ENCODE results near the gene HOXA1. TPM values are rescaled to one million over a fixed set of nuclear protein-coding genes. Genes with fewer than 3 reads are reported as not detected.

HOXA1 gene
- polyA plus RNA-seq (2013, experiment 1 of 2; ENCODE audit: insufficient read length): 2.1 TPM
- 2.3 TPM for polyA plus RNA-seq (2013, experiment 2 of 2; ENCODE audit: insufficient read length)

DNA sequence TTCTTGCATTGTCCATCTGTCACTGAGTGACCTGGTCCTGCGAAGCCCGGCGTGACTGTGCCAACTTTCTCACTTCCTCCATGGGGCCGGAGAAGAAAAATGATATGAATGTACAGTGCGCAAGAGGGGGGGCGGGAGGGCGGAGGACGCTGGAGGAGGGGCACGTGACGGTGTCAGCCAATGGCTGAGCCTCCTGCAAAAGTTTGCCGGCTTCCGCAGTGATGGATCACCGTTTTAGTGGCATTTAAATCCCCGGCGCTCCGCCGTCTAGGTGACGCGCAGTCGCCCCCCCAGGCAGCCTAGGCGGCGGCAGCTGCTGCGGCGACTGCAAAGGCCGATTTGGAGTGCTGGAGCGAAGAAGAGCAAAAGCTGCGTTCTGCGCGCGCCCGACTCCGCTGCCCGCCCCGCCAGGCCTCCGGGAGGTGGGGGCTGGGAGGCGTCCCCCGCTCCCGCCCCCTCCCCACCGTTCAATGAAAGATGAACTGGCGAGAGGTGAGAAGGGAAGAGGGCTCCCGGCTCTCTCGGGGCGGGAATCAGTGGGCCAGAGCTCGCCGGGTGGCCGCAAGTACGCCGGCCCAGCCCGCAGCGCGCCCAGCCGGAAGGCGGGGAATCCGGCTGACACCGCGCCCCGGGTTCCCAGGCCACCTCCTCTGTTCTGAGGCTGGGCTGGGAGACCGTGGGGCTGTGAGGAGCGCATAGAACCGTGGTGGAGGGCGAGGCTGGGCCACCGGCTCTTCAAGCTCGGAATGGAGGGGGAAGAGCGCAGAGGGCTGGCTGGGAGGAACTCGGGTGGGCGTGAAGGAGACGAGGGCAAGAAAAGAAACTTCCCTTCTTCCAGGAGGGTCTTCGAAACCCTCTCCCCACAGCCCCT lies at the start of gene HOXA1:
TSS of gene HOXA1 (minus strand) at position 104 of the 871 bp plus-strand sequence. CDS start at position 16, 88 bp downstream.
- DNase-seq: peak; percentile 95

GRCh38 chr7:27145165-27145913 lies 49.5 kb upstream of the HOXA1 start:
- no peak for DNase-seq

- no peak for DNase-seq
Measured at GRCh38 chr7:27144781-27145164, 49.0 kb upstream of the HOXA1 start.

GRCh38 chr7:27143950-27144780 lies 48.4 kb upstream of the HOXA1 start:
- no peak for DNase-seq

- DNase-seq: peak; percentile 91
Measured at GRCh38 chr7:27143023-27143949, 47.5 kb upstream of the HOXA1 start, which contains the start of gene HOXA5. Gene HOXA5, minus strand, starts transcription at chr7:27143681. Its CDS starts 74 bp downstream, at chr7:27143607.

DNA sequence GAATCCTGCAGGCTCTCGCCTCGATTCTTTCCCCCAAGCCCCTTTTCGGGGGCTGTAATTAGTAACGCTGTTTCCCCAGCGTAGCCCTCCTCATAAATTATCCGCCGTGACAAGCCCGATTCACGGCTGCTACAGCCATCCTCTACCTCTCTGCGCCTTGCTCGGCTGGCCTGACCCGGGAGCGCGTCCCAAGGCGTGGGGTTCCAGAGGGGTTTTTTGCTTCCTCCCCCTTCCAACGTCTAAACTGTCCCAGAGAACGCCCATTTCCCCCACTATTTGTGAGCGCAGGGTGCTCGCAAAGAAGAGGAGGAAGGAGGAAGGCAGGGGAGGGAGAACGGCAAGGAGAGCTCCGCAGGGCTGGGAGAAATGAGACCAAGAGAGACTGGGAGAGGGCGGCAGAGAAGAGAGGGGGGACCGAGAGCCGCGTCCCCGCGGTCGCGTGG lies 46.8 kb upstream of the HOXA1 start:
- DNase-seq: no peak

- DNase-seq: no peak
Measured at GRCh38 chr7:27141923-27142579, 46.3 kb upstream of the HOXA1 start.

DNA sequence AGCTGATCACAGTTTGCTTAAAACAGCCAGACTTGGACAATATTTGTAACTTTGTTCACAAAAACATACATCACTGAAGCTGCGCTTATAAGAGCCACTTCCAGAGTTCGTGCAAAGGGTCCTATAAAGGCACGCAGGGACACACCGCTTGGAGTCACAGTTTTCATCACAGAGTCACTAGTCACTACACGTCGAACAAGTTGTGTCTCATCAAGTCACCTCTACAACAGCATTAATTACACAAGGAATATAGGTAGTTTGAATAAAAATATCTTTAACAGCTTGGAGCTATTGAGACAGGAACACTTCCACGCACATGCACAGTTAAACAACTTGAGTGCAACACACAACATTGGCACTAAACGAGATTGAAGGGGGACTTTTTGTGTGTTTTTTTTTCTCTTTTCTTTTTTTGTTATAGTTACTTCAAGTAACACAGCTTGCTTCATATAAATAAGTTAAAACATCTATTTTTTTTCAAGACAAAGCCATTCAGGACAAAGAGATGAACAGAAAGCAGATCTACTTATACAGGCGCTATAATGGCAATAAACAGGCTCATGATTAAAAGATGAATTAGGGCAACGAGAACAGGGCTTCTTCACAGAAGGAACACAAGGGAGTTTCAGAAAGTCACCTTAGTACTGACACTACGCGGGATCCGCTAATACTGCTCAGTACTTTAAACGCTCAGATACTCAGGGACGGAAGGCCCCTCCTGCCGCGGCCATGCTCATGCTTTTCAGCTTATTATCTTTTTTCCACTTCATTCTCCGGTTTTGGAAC lies 45.5 kb upstream of the HOXA1 start:
- DNase-seq: no peak

DNA sequence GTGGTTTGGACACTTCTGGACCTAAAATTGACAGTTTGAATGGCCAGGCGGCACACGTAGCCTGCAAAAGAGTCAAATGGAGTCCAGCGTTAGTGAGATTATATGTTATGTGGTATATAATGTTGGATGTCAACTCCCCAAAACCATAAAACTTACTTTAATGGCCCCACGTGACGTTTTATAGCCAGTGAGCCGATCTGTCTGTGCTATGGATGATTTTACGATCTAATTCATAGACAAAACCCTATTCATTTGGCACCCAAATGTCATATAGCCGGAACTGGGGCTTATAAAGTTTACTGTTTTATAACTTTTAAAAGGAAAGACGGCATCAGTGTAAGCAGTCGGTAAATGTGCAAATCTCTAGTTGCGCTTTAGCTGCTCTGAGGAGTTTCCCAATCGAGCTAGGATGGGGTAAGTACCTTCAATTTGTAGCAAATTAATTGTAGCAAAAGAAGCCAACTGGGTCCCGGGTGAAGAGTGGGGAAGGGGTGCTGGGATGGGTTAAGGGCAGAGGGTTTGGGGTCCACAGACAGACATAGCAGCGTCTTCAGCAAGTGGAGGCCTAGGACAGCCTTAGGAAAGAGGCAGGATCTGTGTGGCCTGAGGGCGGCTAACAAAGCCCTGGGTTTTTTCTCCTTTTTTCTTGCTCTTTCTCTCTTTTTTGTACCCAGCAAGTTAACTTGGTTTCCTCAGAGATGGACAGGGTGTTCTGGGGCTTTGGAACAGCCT lies 44.5 kb upstream of the HOXA1 start:
- no peak for DNase-seq

DNA sequence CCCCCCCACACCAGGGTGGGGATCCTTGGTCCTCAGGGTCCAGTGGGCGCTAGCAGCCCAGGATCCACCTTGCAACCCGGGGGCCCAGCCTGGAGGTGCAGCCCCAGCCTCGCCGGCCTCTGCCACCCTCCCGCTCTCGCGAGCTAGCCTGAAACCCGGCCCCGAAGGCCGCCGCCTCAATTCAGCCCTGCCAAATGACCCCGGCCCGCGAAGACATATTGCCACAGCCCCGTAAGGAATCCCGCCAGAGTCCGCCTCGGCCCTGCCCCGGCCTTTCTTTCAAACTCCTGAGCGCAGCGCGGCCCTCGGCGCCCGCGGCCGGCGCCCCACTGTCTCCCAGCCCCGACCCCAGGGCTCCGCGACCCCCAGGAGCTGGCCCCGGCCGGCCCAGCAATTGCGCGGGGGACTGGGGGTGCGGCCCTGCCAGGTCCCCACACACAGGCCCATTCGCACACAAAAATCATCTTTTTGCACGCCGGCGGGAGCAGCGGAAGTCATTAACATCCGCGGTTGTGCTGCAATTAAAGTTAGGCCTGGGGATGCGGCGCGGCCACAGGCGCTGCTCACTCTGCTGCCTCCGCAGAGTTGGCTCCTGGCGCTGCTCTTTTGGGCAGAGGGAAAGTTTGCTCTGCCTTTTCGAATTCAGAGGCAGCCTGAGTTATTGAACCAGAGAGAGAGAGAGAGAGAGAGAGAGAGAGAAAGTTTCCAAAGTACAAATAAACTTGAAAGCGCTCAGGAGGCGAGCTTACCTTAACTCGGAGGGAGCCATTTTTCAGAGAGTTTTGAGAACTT lies 43.7 kb upstream of the HOXA1 start:
- DNase-seq: no peak

DNA sequence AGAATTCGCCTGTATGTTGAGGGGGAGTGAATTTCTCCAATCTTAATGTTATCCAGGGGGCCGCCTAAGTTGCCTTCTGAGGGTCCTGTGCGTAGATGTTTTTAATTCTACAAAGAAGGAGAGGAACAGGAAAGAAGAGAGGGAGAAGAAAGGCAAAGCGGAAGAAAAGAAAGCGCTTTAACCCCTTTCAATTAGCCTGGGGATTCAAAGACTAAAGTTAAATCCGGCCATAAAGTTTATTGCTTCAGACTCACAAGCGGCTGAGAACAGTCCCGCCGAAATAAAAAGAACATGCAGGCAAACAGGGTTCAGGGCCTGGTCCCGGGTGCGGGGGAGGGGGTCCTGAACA lies 43.2 kb upstream of the HOXA1 start:
- DNase-seq: no peak

DNA sequence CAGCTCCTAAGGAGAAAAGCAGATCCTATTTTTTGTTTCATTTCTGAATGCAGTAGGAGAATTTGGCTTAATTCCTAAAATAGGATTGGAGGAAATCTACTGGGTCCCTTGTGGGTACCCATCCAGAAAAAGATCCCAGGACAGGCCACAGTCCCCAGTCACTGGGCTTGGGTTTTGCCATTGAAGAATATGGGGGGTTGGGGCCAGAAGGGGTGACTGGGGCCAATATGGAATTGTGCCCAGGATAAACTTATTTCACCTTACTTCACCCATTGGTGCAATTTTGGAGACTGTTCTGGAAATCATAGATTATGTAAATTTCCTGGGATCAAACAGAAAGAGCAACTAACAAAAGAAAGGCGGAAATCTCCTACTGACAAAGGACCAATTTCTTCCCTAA lies 42.7 kb upstream of the HOXA1 start:
- DNase-seq: no peak

GRCh38 chr7:27137640-27138315 lies 42.0 kb upstream of the HOXA1 start:
- DNase-seq: no peak

- peak; percentile 92 for DNase-seq
Measured at GRCh38 chr7:27134392-27134791, 38.6 kb upstream of the HOXA1 start.

DNA sequence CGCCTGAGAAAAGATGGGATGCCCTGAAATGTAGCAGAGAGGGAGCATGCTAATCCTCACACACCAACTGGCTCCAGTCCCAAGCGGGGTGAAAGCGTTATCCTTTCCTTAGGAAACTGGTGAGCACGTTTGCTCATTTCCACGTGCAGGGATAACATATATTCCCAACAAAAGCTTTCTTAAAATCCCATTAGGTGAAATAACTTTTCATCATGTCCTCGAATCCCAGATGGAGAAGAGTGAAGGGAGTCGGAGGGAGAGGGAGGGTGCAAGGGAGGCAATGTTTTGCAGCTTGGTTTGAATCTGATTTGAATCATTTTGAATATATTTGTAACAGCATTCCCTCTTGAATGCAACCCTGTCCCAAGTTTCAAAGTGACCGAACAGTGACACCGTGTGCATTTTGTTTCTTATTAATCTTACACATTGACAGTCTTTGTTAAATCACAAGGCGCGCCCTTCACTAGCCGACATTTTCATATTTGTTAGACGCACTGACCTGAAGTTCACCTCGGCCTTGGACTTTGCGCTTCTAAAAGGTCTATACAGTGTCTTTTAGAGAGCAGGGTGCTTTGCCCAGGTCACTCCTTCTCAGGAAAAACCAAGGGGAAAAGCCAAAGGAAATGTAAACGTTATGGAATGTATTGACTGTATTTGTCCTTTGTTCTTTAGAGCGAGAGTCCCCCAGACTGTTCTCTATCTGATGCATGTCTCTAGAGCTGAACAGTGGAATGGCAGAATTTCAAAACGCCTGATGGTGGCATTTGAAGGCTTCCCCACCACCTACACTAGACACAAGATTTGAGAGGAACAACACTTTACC lies 37.8 kb upstream of the HOXA1 start:
- DNase-seq: no peak

- no peak for DNase-seq
Measured at GRCh38 chr7:27132978-27133377, 37.2 kb upstream of the HOXA1 start.

DNA sequence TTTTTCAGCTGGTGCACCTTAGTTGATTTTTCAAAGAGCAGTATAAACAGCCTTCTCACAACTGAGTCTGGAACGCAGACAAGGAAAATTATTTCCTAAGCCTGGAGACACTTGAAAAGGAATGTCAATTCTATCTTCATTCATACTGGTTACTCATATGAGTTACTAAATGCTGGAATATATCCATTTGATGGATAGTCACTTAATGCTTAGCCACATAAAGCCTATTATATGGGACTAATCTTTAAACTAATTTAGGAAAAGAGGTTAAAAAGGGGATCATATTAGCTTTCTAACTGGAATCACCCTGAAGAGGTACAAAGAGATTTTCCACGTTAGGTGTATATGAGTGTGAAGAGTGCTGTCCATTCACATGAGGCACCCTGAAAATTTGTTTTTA lies 36.4 kb upstream of the HOXA1 start:
- DNase-seq: no peak
